H1 (cell line): ENCODE results near the gene GALNT12. TPM values are rescaled to one million over a fixed set of nuclear protein-coding genes. Genes with fewer than 3 reads are reported as not detected.

ENCODE experiments used
- CTCF ChIA-PET: fragments of 300-600 bp; sonication (Branson Sonifier 250); formaldehyde crosslinking; loops from one replicate; lab custom pipeline; 2021; ENCODE audit not compliant: partially characterized antibody; lab: Charles Lee
- POLR2A ChIA-PET: fragments of 300-600 bp; sonication (Branson Sonifier 250); formaldehyde crosslinking; loops from one replicate; lab custom pipeline; 2021; ENCODE audit warnings: inconsistent platforms; ENCODE audit not compliant: partially characterized antibody; lab: Charles Lee
- DNase-seq, 2 experiments: peaks; one replicate each; pipeline versions ENCODE4 v3.0.0 to v3.0.0-alpha.2; 2010 to 2022; ENCODE audit warnings: low spot score in 2 of 2, low read depth in 1 of 2, mixed read lengths in 1 of 2
- FAIRE-seq: peaks from 2 replicates; lab custom pipeline; 2011; peaks lifted over from hg19 to GRCh38; lab: Jason Lieb, UNC
- H2AFZ ChIP-seq: 2 replicates; pipeline ENCODE4 v1.8.1; 2012; ENCODE audit warnings: low read length, inconsistent platforms
- H2AK5ac ChIP-seq: 2 replicates; pipeline ENCODE4 v1.6.1; 2013; ENCODE audit warnings: low read depth, low read length
- H2BK120ac ChIP-seq: replicated peaks from 2 replicates; pipeline ENCODE3; 2013; ENCODE audit warnings: low read depth, low read length, inconsistent platforms
- H2BK12ac ChIP-seq: 2 replicates; pipeline ENCODE4 v1.6.1; 2013; ENCODE audit warnings: low read depth, low read length
- H2BK15ac ChIP-seq: 2 replicates; pipeline ENCODE4 v1.6.1; 2013; ENCODE audit warnings: low read length
- H2BK20ac ChIP-seq: 2 replicates; pipeline ENCODE4 v1.6.1; 2013; ENCODE audit warnings: low read length
- H2BK5ac ChIP-seq: 2 replicates; pipeline ENCODE4 v1.6.1; 2013; ENCODE audit warnings: low read depth, low read length
- H3K14ac ChIP-seq: 2 replicates; pipeline ENCODE4 v1.6.1; 2013; ENCODE audit warnings: inconsistent platforms; ENCODE audit not compliant: insufficient read length
- H3K18ac ChIP-seq: 2 replicates; pipeline ENCODE4 v1.6.1; 2013; ENCODE audit warnings: low read length; ENCODE audit errors: extremely low read depth
- H3K23ac ChIP-seq: 2 replicates; pipeline ENCODE4 v1.6.1; 2013; ENCODE audit warnings: inconsistent platforms; ENCODE audit not compliant: insufficient read length
- H3K23me2 ChIP-seq: 2 replicates; pipeline ENCODE4 v1.6.1; 2013; ENCODE audit warnings: low read depth, low read length
- H3K27ac ChIP-seq: 2 replicates; pipeline ENCODE4 v1.6.1; 2011; ENCODE audit warnings: low read depth, low read length, inconsistent platforms
- H3K27me3 ChIP-seq, 4 experiments: replicated peaks in 1 of 4; 1 replicate in 1 of 4; 2 replicates in 3 of 4; pipeline versions ENCODE4 v1.6.1 to v1.8.1; 2011 to 2013; ENCODE audit warnings: low read length in 3 of 4, mild to moderate bottlenecking in 3 of 4, inconsistent platforms in 2 of 4, mixed read lengths in 2 of 4, moderate library complexity in 1 of 4; ENCODE audit not compliant: control insufficient read depth in 3 of 4, insufficient read depth in 3 of 4; ENCODE audit errors: extremely low read depth in 1 of 4
- H3K36me3 ChIP-seq, 4 experiments: 2 replicates each; pipeline versions ENCODE4 v1.6.1 to v1.8.1; 2011 to 2013; ENCODE audit warnings: mild to moderate bottlenecking in 4 of 4, low read length in 3 of 4, moderate library complexity in 2 of 4, control low read depth in 1 of 4, inconsistent platforms in 1 of 4; ENCODE audit not compliant: insufficient read depth in 4 of 4, control insufficient read depth in 2 of 4
- H3K4ac ChIP-seq: replicated peaks from 2 replicates; pipeline ENCODE3; 2013; ENCODE audit warnings: low read length, low read depth, mixed read lengths, inconsistent platforms; ENCODE audit not compliant: insufficient read length
- H3K4me1 ChIP-seq, 4 experiments: replicated peaks in 1 of 4; 1 replicate in 1 of 4; 2 replicates in 3 of 4; pipeline versions ENCODE4 v1.6.1 to v1.8.1; 2011 to 2013; ENCODE audit warnings: low read length in 3 of 4, inconsistent platforms in 2 of 4, mixed read lengths in 1 of 4; ENCODE audit not compliant: insufficient read depth in 4 of 4, control insufficient read depth in 3 of 4
- H3K4me2 ChIP-seq, 2 experiments: 2 replicates each; pipeline versions ENCODE4 v1.6.1 to v1.8.1; 2011 to 2013; ENCODE audit warnings: low read depth in 2 of 2, low read length in 2 of 2, control low read depth in 1 of 2, inconsistent platforms in 1 of 2, mild to moderate bottlenecking in 1 of 2; ENCODE audit not compliant: insufficient read depth in 1 of 2
- H3K4me3 ChIP-seq, 4 experiments: fragments of 200-600, 300-600 bp in 1 of 4; sonication (generic), shearing (Covaris generic), sonication (Bioruptor Twin) in 1 of 4; 2 replicates each; pipeline versions ENCODE4 v1.5.1 to v1.8.1; 2011 to 2016; ENCODE audit warnings: low read length in 4 of 4, low read depth in 3 of 4, control low read depth in 2 of 4, inconsistent platforms in 2 of 4, mild to moderate bottlenecking in 2 of 4, mixed read lengths in 1 of 4, moderate library complexity in 1 of 4; ENCODE audit not compliant: insufficient read depth in 2 of 4; ENCODE audit errors: extremely low read depth in 1 of 4
- H3K56ac ChIP-seq: replicated peaks from 2 replicates; pipeline ENCODE3; 2013; ENCODE audit warnings: low read depth, mild to moderate bottlenecking, mixed read lengths, low read length, inconsistent platforms; ENCODE audit not compliant: insufficient read length
- H3K79me1 ChIP-seq: 2 replicates; pipeline ENCODE4 v1.6.1; 2013; ENCODE audit warnings: low read depth, low read length, control low read depth
- H3K79me2 ChIP-seq, 2 experiments: 2 replicates each; pipeline versions ENCODE4 v1.6.1 to v1.8.1; 2012 to 2013; ENCODE audit warnings: low read length in 2 of 2, mild to moderate bottlenecking in 2 of 2, inconsistent platforms in 1 of 2; ENCODE audit not compliant: insufficient read depth in 2 of 2, control insufficient read depth in 1 of 2
- H3K9ac ChIP-seq, 4 experiments: replicated peaks in 1 of 4; 1 replicate in 1 of 4; 2 replicates in 3 of 4; pipeline versions ENCODE4 v1.6.1 to v1.8.1; 2011 to 2013; ENCODE audit warnings: low read depth in 3 of 4, low read length in 3 of 4, control low read depth in 2 of 4, mild to moderate bottlenecking in 2 of 4, moderate library complexity in 2 of 4, inconsistent platforms in 1 of 4; ENCODE audit errors: extremely low read depth in 1 of 4
- H3K9me3 ChIP-seq, 2 experiments: 2 replicates each; pipeline versions ENCODE4 v1.6.1 to v1.8.1; 2012 to 2013; ENCODE audit warnings: mild to moderate bottlenecking in 2 of 2, moderate library complexity in 2 of 2, control low read depth in 1 of 2, inconsistent platforms in 1 of 2, low read depth in 1 of 2, low read length in 1 of 2, mixed read lengths in 1 of 2; ENCODE audit not compliant: insufficient read depth in 2 of 2
- H4K20me1 ChIP-seq, 2 experiments: replicated peaks in 1 of 2; 2 replicates each; pipeline versions ENCODE3 to v1.8.1; 2011 to 2013; ENCODE audit warnings: inconsistent platforms in 2 of 2, low read length in 2 of 2, mild to moderate bottlenecking in 1 of 2; ENCODE audit not compliant: insufficient read depth in 2 of 2, control insufficient read depth in 1 of 2
- H4K5ac ChIP-seq: 2 replicates; pipeline ENCODE4 v1.6.1; 2013; ENCODE audit warnings: low read length, low read depth, mixed read lengths, inconsistent platforms; ENCODE audit not compliant: insufficient read length
- H4K8ac ChIP-seq: 2 replicates; pipeline ENCODE4 v1.8.0; 2013; ENCODE audit warnings: mild to moderate bottlenecking, moderate library complexity, low read length, inconsistent platforms; ENCODE audit not compliant: insufficient read depth; ENCODE audit errors: extremely low read depth
- H4K91ac ChIP-seq: replicated peaks from 2 replicates; pipeline ENCODE3; 2013; ENCODE audit warnings: low read length, mixed read lengths, inconsistent platforms; ENCODE audit not compliant: insufficient read length
- TAF7 ChIP-seq: optimal IDR thresholded peaks from 2 replicates; pipeline ENCODE3; 2011; ENCODE audit warnings: low read depth, mild to moderate bottlenecking, inconsistent platforms, low read length, moderate library complexity, borderline replicate concordance
- WGBS, 2 experiments: shearing (Covaris generic) in 1 of 2; methylation state at CpG; one replicate each; pipeline versions ENCODE4 v1.1.6 to v1.1.7; 2013 to 2015; ENCODE audit warnings: low lambda C conversion rate in 2 of 2, mixed read lengths in 2 of 2, inconsistent platforms in 1 of 2, low coverage in 1 of 2, missing lambda C conversion rate in 1 of 2; ENCODE audit not compliant: insufficient replicate concordance in 2 of 2, insufficient coverage in 1 of 2, insufficient read length in 1 of 2; ENCODE audit errors: extremely low coverage in 1 of 2, missing lambda C conversion rate in 1 of 2; 5-methylcytosine and 5-hydroxymethylcytosine counted together
- polyA plus RNA-seq, 7 experiments: library from polyadenylated mRNA; depleted of rRNA in 3 of 7; stranded (reverse) in 5 of 7; unstranded in 2 of 7; fragments of >200 nt in 5 of 7; fragments of 200-250 nt in 2 of 7; gene quantifications; 1 replicate in 5 of 7; 2 replicates in 1 of 7; 4 replicates in 1 of 7; pipeline versions ENCODE4 v1.2.1 to v1.2.3, GENCODE V29; 2011 to 2013; ENCODE audit warnings: missing spikeins in 2 of 7, mixed read lengths in 2 of 7
- total RNA-seq: library from RNA; stranded (reverse); fragmentation: NEBNext Ultra II Directional; extraction: Animal tissue kit (Norgen Biotek cat#: 25700); gene quantifications from 2 replicates; pipeline ENCODE4 v1.2.1, GENCODE V29; 2021

GALNT12 gene
- total and polyA plus RNA-seq, 2 of the 8 experiments (the other 6 are each of a cell fraction or from before 2014, with no cell fraction given) = 16.2 to 19.6 TPM

DNA sequence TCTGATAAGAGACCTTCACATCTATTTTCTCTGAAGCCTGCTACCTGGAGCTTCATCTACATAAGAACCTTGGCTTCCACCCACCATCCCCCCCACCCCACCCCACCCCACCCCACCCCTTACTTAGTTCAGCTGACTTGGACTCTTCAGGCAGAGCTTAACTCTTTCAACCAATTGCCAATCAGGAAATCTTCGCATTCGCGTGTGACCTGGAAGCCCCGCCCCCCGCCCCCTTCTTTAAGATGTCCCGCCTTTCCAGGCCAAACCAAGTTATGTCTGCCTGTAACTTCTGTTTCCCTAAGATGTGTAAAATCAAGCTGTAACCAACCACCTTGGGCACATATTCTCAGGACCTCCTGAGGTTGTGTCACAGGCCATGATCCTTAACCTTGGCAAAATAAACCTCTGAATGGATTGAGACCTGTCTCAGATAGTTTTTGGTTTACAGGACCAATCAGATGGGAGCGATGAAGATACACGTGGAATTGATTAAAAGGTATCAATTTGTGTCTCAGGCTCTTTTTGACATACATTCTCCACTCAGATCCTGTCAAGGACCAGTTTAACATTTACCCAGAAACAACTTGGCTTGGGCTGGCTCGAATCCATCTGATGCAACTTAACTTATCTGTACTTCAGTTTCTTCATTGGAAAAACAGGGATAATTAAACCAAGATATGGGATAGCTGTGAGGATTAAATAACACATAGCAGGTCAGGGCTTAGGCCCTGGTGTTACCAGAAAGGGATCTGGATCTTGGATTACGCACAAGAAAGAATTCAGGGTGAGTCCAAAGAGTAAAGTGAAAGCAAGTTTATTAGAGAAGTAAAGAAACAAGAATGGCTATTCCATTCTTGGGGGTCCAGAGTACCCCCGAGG is 43.6 kb downstream of the GALNT12 start:
- H3K79me1 ChIP-seq = no peaks in the 10 kb centered on the region
- no peak overlapping the region for H3K4ac ChIP-seq
- H4K5ac ChIP-seq = no peak overlapping the region
- no peak for DNase-seq
- no peak overlapping the region for H3K9ac ChIP-seq
- no peak overlapping the region for H3K18ac ChIP-seq
- no peak overlapping the region for H3K27ac ChIP-seq
- no peak overlapping the region for H2BK12ac ChIP-seq
- no peak for FAIRE-seq
- H4K91ac ChIP-seq = no peak overlapping the region
- ChIA-PET POLR2A (no interaction called here), CTCF (interaction anchor here (0.9 to 9.3 kb wide), 5 partner anchors 10 to 296 kb away, joined by 3 to 116 read pairs (median 4); no protein-coding TSS in a partner anchor)
- no peak overlapping the region for H2BK120ac ChIP-seq
- H3K36me3 ChIP-seq = peaks cover 0 to 5% (median 2%) of the 10 kb centered on the region in 4 experiments; a peak in 3 of 8 replicates
- H3K27me3 ChIP-seq = no peaks in the 10 kb centered on the region
- no peak overlapping the region for H3K14ac ChIP-seq
- WGBS, 2 experiments = 75% methylated on average over 10 of the region's 11 CpGs; no CpG with 5 or more reads in 1 of the 2 experiments
- no peak overlapping the region for H2BK5ac ChIP-seq
- H2BK15ac ChIP-seq = no peak overlapping the region
- no peak overlapping the region for H4K8ac ChIP-seq
- no peak overlapping the region for H2AFZ ChIP-seq
- no peaks in the 10 kb centered on the region for H3K23me2 ChIP-seq
- no peak overlapping the region for H3K4me3 ChIP-seq
- no peak overlapping the region for H3K23ac ChIP-seq
- no peak overlapping the region for H2AK5ac ChIP-seq
- H3K9me3 ChIP-seq = no peaks in the 10 kb centered on the region
- H3K79me2 ChIP-seq = no peaks in the 10 kb centered on the region
- H3K4me1 ChIP-seq = peaks cover 0 to 5% (median 2%) of the 10 kb centered on the region in 4 experiments; a peak in 3 of 7 replicates
- H4K20me1 ChIP-seq = no peaks in the 10 kb centered on the region
- peak overlapping the region in 1 of 2 experiments; percentile 1; a peak in 1 of 4 replicates for H3K4me2 ChIP-seq
- no peak overlapping the region for H2BK20ac ChIP-seq
- H3K56ac ChIP-seq = no peak overlapping the region
- TF ChIP-seq TAF7 = no peak
